Medulla oblongata (tissue), 1 donor: ENCODE results near the gene ITGAD.

ENCODE experiments used
- DNase-seq: peaks from one replicate; pipeline ENCODE4 v3.0.0-alpha.2; 2015; ENCODE audit errors: extremely low spot score

ITGAD gene

GRCh38 chr16:31393056-31393455, at the start of gene ITGAD:
TSS of gene ITGAD (plus strand) at chr16:31393335. CDS start at chr16:31393361, 26 bp downstream.
- no peak for DNase-seq

- DNase-seq: no peak
Measured at GRCh38 chr16:31344712-31345111, 48.4 kb upstream of the ITGAD start.

- DNase-seq: no peak
Measured at GRCh38 chr16:31347445-31347844, 45.7 kb upstream of the ITGAD start.

GRCh38 chr16:31348579-31348978, 44.6 kb upstream of the ITGAD start:
- no peak for DNase-seq

- peak; percentile 67 for DNase-seq
Measured at GRCh38 chr16:31350275-31351005, 42.7 kb upstream of the ITGAD start.

GRCh38 chr16:31351246-31351941, 41.7 kb upstream of the ITGAD start:
- DNase-seq: peak; percentile 46

- DNase-seq: peak; percentile 68
Measured at GRCh38 chr16:31351942-31352325, 41.2 kb upstream of the ITGAD start.

GRCh38 chr16:31352376-31353115, 40.6 kb upstream of the ITGAD start:
- DNase-seq: peak; percentile 72

- DNase-seq: peak; percentile 66
Measured at GRCh38 chr16:31354394-31355291, 38.5 kb upstream of the ITGAD start, which contains the start of gene ITGAX. TSS of gene ITGAX (plus strand) at chr16:31355176. CDS start at chr16:31355255, 79 bp downstream.

GRCh38 chr16:31355431-31356100, 37.6 kb upstream of the ITGAD start:
- DNase-seq: no peak

- DNase-seq: no peak
Measured at GRCh38 chr16:31356566-31357323, 36.4 kb upstream of the ITGAD start.

- DNase-seq: peak; percentile 67
Measured at GRCh38 chr16:31357324-31358109, 35.6 kb upstream of the ITGAD start.

- DNase-seq: no peak
Measured at GRCh38 chr16:31360251-31360650, 32.9 kb upstream of the ITGAD start.

GRCh38 chr16:31361201-31362110, 31.7 kb upstream of the ITGAD start:
- no peak for DNase-seq

GRCh38 chr16:31362476-31363405, 30.4 kb upstream of the ITGAD start:
- DNase-seq: no peak

- DNase-seq: no peak
Measured at GRCh38 chr16:31363721-31364120, 29.4 kb upstream of the ITGAD start.

GRCh38 chr16:31364421-31364820, 28.7 kb upstream of the ITGAD start:
- no peak for DNase-seq
